ENCODE measurements around the gene SERPINA5. TPM values are rescaled to one million over a fixed set of nuclear protein-coding genes. Genes with fewer than 3 reads are reported as not detected.

Gene SERPINA5
- total RNA-seq (2014; rRNA removed; shearing (Covaris generic); ENCODE audit: low replicate concordance), result not detected in 2 replicates

- no peaks in the 10 kb centered on the region for H3K36me3 ChIP-seq
- H3K4me3 ChIP-seq, result no peak within 1 kb of the TSS
- no peaks in the 10 kb centered on the region for H3K27me3 ChIP-seq
- H3K9me3 ChIP-seq, result no peaks in the 10 kb centered on the region
- no peak for DNase-seq
Observed at GRCh38 chr14:94581127-94581999, at the start of gene SERPINA5. TSS of gene SERPINA5 (plus strand) at chr14:94581426. CDS start at chr14:94587363, 5,937 bp downstream.

GRCh38 chr14:94532447-94532846, 48.8 kb upstream of the SERPINA5 start:
- no peak overlapping the region for H3K4me3 ChIP-seq
- DNase-seq, result no peak
- H3K9me3 ChIP-seq, result no peaks in the 10 kb centered on the region
- H3K27me3 ChIP-seq, result no peaks in the 10 kb centered on the region
- no peaks in the 10 kb centered on the region for H3K36me3 ChIP-seq

GRCh38 chr14:94535506-94535905, 45.7 kb upstream of the SERPINA5 start:
- Histone ChIP-seq H3K4me3 (no peak overlapping the region), H3K27me3 (no peaks in the 10 kb centered on the region), H3K36me3 (no peaks in the 10 kb centered on the region), H3K9me3 (no peaks in the 10 kb centered on the region)
- DNase-seq, result no peak

GRCh38 chr14:94536836-94537235, 44.4 kb upstream of the SERPINA5 start:
- H3K36me3 ChIP-seq, result no peaks in the 10 kb centered on the region
- H3K27me3 ChIP-seq, result no peaks in the 10 kb centered on the region
- peak; percentile 13 for DNase-seq
- H3K9me3 ChIP-seq, result no peaks in the 10 kb centered on the region
- no peak overlapping the region for H3K4me3 ChIP-seq

GRCh38 chr14:94538070-94538740, 43.0 kb upstream of the SERPINA5 start:
- DNase-seq, result no peak
- Histone ChIP-seq H3K36me3 (no peaks in the 10 kb centered on the region), H3K9me3 (no peaks in the 10 kb centered on the region), H3K4me3 (no peak overlapping the region), H3K27me3 (no peaks in the 10 kb centered on the region)

GRCh38 chr14:94539181-94539580, 42.0 kb upstream of the SERPINA5 start:
- H3K27me3 ChIP-seq, result no peaks in the 10 kb centered on the region
- no peak for DNase-seq
- no peak overlapping the region for H3K4me3 ChIP-seq
- H3K9me3 ChIP-seq, result no peaks in the 10 kb centered on the region
- no peaks in the 10 kb centered on the region for H3K36me3 ChIP-seq

- Histone ChIP-seq H3K9me3 (no peaks in the 10 kb centered on the region), H3K4me3 (no peak overlapping the region), H3K27me3 (no peaks in the 10 kb centered on the region), H3K36me3 (no peaks in the 10 kb centered on the region)
- no peak for DNase-seq
Observed at GRCh38 chr14:94540031-94540794, 41.0 kb upstream of the SERPINA5 start.

GRCh38 chr14:94541234-94541975, 39.8 kb upstream of the SERPINA5 start:
- Histone ChIP-seq H3K36me3 (no peaks in the 10 kb centered on the region), H3K9me3 (no peaks in the 10 kb centered on the region), H3K27me3 (no peaks in the 10 kb centered on the region), H3K4me3 (no peak overlapping the region)
- no peak for DNase-seq

- DNase-seq, result no peak
- Histone ChIP-seq H3K36me3 (no peaks in the 10 kb centered on the region), H3K4me3 (no peak overlapping the region)
Observed at GRCh38 chr14:94542111-94542810, 39.0 kb upstream of the SERPINA5 start.

GRCh38 chr14:94542811-94543440, 38.3 kb upstream of the SERPINA5 start:
- H3K4me3 ChIP-seq, result no peak overlapping the region
- H3K36me3 ChIP-seq, result no peaks in the 10 kb centered on the region
- no peak for DNase-seq
- no peaks in the 10 kb centered on the region for H3K9me3 ChIP-seq
- H3K27me3 ChIP-seq, result no peaks in the 10 kb centered on the region

More at GRCh38 chr14:94542111-94542810, 39.0 kb upstream of the SERPINA5 start:
- Histone ChIP-seq H3K27me3 (no peaks in the 10 kb centered on the region), H3K9me3 (no peaks in the 10 kb centered on the region)

- Histone ChIP-seq H3K36me3 (no peaks in the 10 kb centered on the region), H3K4me3 (no peak overlapping the region), H3K27me3 (no peaks in the 10 kb centered on the region), H3K9me3 (no peaks in the 10 kb centered on the region)
- no peak for DNase-seq
Observed at GRCh38 chr14:94543449-94544124, 37.6 kb upstream of the SERPINA5 start.

- Histone ChIP-seq H3K9me3 (no peaks in the 10 kb centered on the region), H3K36me3 (no peaks in the 10 kb centered on the region), H3K27me3 (no peaks in the 10 kb centered on the region), H3K4me3 (no peak overlapping the region)
- no peak for DNase-seq
Observed at GRCh38 chr14:94544726-94545125, 36.5 kb upstream of the SERPINA5 start.

GRCh38 chr14:94545131-94545841, 35.9 kb upstream of the SERPINA5 start:
- no peaks in the 10 kb centered on the region for H3K27me3 ChIP-seq
- DNase-seq, result no peak
- H3K36me3 ChIP-seq, result no peaks in the 10 kb centered on the region
- H3K9me3 ChIP-seq, result no peaks in the 10 kb centered on the region
- no peak overlapping the region for H3K4me3 ChIP-seq

- DNase-seq, result no peak
- Histone ChIP-seq H3K4me3 (no peak overlapping the region), H3K27me3 (no peaks in the 10 kb centered on the region), H3K9me3 (no peaks in the 10 kb centered on the region), H3K36me3 (no peaks in the 10 kb centered on the region)
Observed at GRCh38 chr14:94547151-94547680, 34.0 kb upstream of the SERPINA5 start.
